PFSK-1 (cell line): ENCODE data around the gene ACOT12.

Experiments used
- FOXP2 ChIP-seq: optimal IDR thresholded peaks from 2 replicates; pipeline ENCODE3; 2011; ENCODE audit warnings: borderline replicate concordance, control low read depth, inconsistent platforms; ENCODE audit not compliant: insufficient read depth; ENCODE audit errors: extremely low read length, extremely low read depth
- POLR2AphosphoS5 ChIP-seq: IDR thresholded peaks from 2 replicates; pipeline ENCODE4 v1.6.1; 2012; ENCODE audit warnings: low read depth, mild to moderate bottlenecking, control low read depth, low read length, moderate library complexity
- REST ChIP-seq, 2 experiments: IDR thresholded peaks; 2 replicates each; pipeline versions ENCODE4 v1.6.1 to v1.8.0; 2011 to 2012; ENCODE audit warnings: low read depth in 2 of 2, low read length in 2 of 2, control low read depth in 1 of 2, inconsistent platforms in 1 of 2, mild to moderate bottlenecking in 1 of 2, moderate library complexity in 1 of 2; ENCODE audit not compliant: insufficient read depth in 1 of 2
- SIN3A ChIP-seq: IDR thresholded peaks from 2 replicates; pipeline ENCODE4 v1.6.1; 2012; ENCODE audit warnings: mild to moderate bottlenecking, low read length, moderate library complexity, borderline replicate concordance; ENCODE audit not compliant: insufficient read depth
- TAF1 ChIP-seq: IDR thresholded peaks from 2 replicates; pipeline ENCODE4 v1.6.1; 2012; ENCODE audit warnings: low read length, control low read depth, borderline replicate concordance; ENCODE audit not compliant: insufficient read depth

ACOT12 gene

GRCh38 chr5:81427566-81427965 is 33.6 kb upstream of the ACOT12 start:
- TF ChIP-seq TAF1, result no peak
- no peak for TF ChIP-seq POLR2AphosphoS5
- TF ChIP-seq FOXP2, result no peak
- TF ChIP-seq REST (IDR thresholded peaks at IDR 0.05; ENCODE audit: insufficient read depth in 1 of 2, low read depth in 2 of 2, low read length in 2 of 2), result no peak
- TF ChIP-seq SIN3A, result no peak

- TF ChIP-seq TAF1 (no peak), POLR2AphosphoS5 (no peak), REST (IDR thresholded peaks at IDR 0.05; ENCODE audit: insufficient read depth in 1 of 2, low read depth in 2 of 2, low read length in 2 of 2) (no peak), SIN3A (no peak), FOXP2 (no peak)
Observed at GRCh38 chr5:81426359-81427030, 32.6 kb upstream of the ACOT12 start.

GRCh38 chr5:81425569-81425968 is 31.6 kb upstream of the ACOT12 start:
- TF ChIP-seq TAF1 (no peak), POLR2AphosphoS5 (no peak)

- TF ChIP-seq TAF1 (no peak), POLR2AphosphoS5 (no peak), SIN3A (no peak)
Observed at GRCh38 chr5:81424728-81425127, 30.8 kb upstream of the ACOT12 start.

- TF ChIP-seq REST (IDR thresholded peaks at IDR 0.05; ENCODE audit: insufficient read depth in 1 of 2, low read depth in 2 of 2, low read length in 2 of 2) (no peak), FOXP2 (no peak), POLR2AphosphoS5 (no peak), SIN3A (no peak), TAF1 (no peak)
Observed at GRCh38 chr5:81422671-81423070, 28.7 kb upstream of the ACOT12 start.

- TF ChIP-seq TAF1, result no peak
Observed at GRCh38 chr5:81420039-81420667, 26.2 kb upstream of the ACOT12 start.

GRCh38 chr5:81418606-81419005 is 24.7 kb upstream of the ACOT12 start:
- TF ChIP-seq TAF1 (no peak), FOXP2 (no peak), REST (IDR thresholded peaks at IDR 0.05; ENCODE audit: insufficient read depth in 1 of 2, low read depth in 2 of 2, low read length in 2 of 2) (no peak), POLR2AphosphoS5 (no peak), SIN3A (no peak)
